ENCODE results near the gene JPH2.

GRCh38 chr20:44131704-44132103, 55.3 kb downstream of the JPH2 start:
- TF ChIP-seq CTCF (conservative IDR thresholded peaks at IDR 0.05) (no peak), ZFX (IDR thresholded peaks at IDR 0.05) (no peak)

Measured in C4-2B (cell line).